H1 (cell line): ENCODE measurements around the gene SEC16A. TPM values are rescaled to one million over a fixed set of nuclear protein-coding genes. Genes with fewer than 3 reads are reported as not detected.

Experiments
- CTCF ChIA-PET: fragments of 300-600 bp; sonication (Branson Sonifier 250); formaldehyde crosslinking; loops from one replicate; lab custom pipeline; 2021; ENCODE audit not compliant: partially characterized antibody; lab: Charles Lee
- POLR2A ChIA-PET: fragments of 300-600 bp; sonication (Branson Sonifier 250); formaldehyde crosslinking; loops from one replicate; lab custom pipeline; 2021; ENCODE audit warnings: inconsistent platforms; ENCODE audit not compliant: partially characterized antibody; lab: Charles Lee
- DNase-seq, 2 experiments: peaks; one replicate each; pipeline versions ENCODE4 v3.0.0 to v3.0.0-alpha.2; 2010 to 2022; ENCODE audit warnings: low spot score in 2 of 2, low read depth in 1 of 2, mixed read lengths in 1 of 2
- FAIRE-seq: peaks from 2 replicates; lab custom pipeline; 2011; peaks lifted over from hg19 to GRCh38; lab: Jason Lieb, UNC
- H2AFZ ChIP-seq: 2 replicates; pipeline ENCODE4 v1.8.1; 2012; ENCODE audit warnings: low read length, inconsistent platforms
- H2AK5ac ChIP-seq: 2 replicates; pipeline ENCODE4 v1.6.1; 2013; ENCODE audit warnings: low read depth, low read length
- H2BK120ac ChIP-seq: replicated peaks from 2 replicates; pipeline ENCODE3; 2013; ENCODE audit warnings: low read depth, low read length, inconsistent platforms
- H2BK12ac ChIP-seq: 2 replicates; pipeline ENCODE4 v1.6.1; 2013; ENCODE audit warnings: low read depth, low read length
- H2BK15ac ChIP-seq: 2 replicates; pipeline ENCODE4 v1.6.1; 2013; ENCODE audit warnings: low read length
- H2BK20ac ChIP-seq: 2 replicates; pipeline ENCODE4 v1.6.1; 2013; ENCODE audit warnings: low read length
- H2BK5ac ChIP-seq: 2 replicates; pipeline ENCODE4 v1.6.1; 2013; ENCODE audit warnings: low read depth, low read length
- H3K14ac ChIP-seq: 2 replicates; pipeline ENCODE4 v1.6.1; 2013; ENCODE audit warnings: inconsistent platforms; ENCODE audit not compliant: insufficient read length
- H3K18ac ChIP-seq: 2 replicates; pipeline ENCODE4 v1.6.1; 2013; ENCODE audit warnings: low read length; ENCODE audit errors: extremely low read depth
- H3K23ac ChIP-seq: 2 replicates; pipeline ENCODE4 v1.6.1; 2013; ENCODE audit warnings: inconsistent platforms; ENCODE audit not compliant: insufficient read length
- H3K23me2 ChIP-seq: 2 replicates; pipeline ENCODE4 v1.6.1; 2013; ENCODE audit warnings: low read depth, low read length
- H3K27ac ChIP-seq: 2 replicates; pipeline ENCODE4 v1.6.1; 2011; ENCODE audit warnings: low read depth, low read length, inconsistent platforms
- H3K27me3 ChIP-seq, 4 experiments: replicated peaks in 1 of 4; 1 replicate in 1 of 4; 2 replicates in 3 of 4; pipeline versions ENCODE4 v1.6.1 to v1.8.1; 2011 to 2013; ENCODE audit warnings: low read length in 3 of 4, mild to moderate bottlenecking in 3 of 4, inconsistent platforms in 2 of 4, mixed read lengths in 2 of 4, moderate library complexity in 1 of 4; ENCODE audit not compliant: control insufficient read depth in 3 of 4, insufficient read depth in 3 of 4; ENCODE audit errors: extremely low read depth in 1 of 4
- H3K36me3 ChIP-seq, 4 experiments: 2 replicates each; pipeline versions ENCODE4 v1.6.1 to v1.8.1; 2011 to 2013; ENCODE audit warnings: mild to moderate bottlenecking in 4 of 4, low read length in 3 of 4, moderate library complexity in 2 of 4, control low read depth in 1 of 4, inconsistent platforms in 1 of 4; ENCODE audit not compliant: insufficient read depth in 4 of 4, control insufficient read depth in 2 of 4
- H3K4ac ChIP-seq: replicated peaks from 2 replicates; pipeline ENCODE3; 2013; ENCODE audit warnings: low read length, low read depth, mixed read lengths, inconsistent platforms; ENCODE audit not compliant: insufficient read length
- H3K4me1 ChIP-seq, 4 experiments: replicated peaks in 1 of 4; 1 replicate in 1 of 4; 2 replicates in 3 of 4; pipeline versions ENCODE4 v1.6.1 to v1.8.1; 2011 to 2013; ENCODE audit warnings: low read length in 3 of 4, inconsistent platforms in 2 of 4, mixed read lengths in 1 of 4; ENCODE audit not compliant: insufficient read depth in 4 of 4, control insufficient read depth in 3 of 4
- H3K4me2 ChIP-seq, 2 experiments: 2 replicates each; pipeline versions ENCODE4 v1.6.1 to v1.8.1; 2011 to 2013; ENCODE audit warnings: low read depth in 2 of 2, low read length in 2 of 2, control low read depth in 1 of 2, inconsistent platforms in 1 of 2, mild to moderate bottlenecking in 1 of 2; ENCODE audit not compliant: insufficient read depth in 1 of 2
- H3K4me3 ChIP-seq, 4 experiments: fragments of 200-600, 300-600 bp in 1 of 4; sonication (generic), shearing (Covaris generic), sonication (Bioruptor Twin) in 1 of 4; 2 replicates each; pipeline versions ENCODE4 v1.5.1 to v1.8.1; 2011 to 2016; ENCODE audit warnings: low read length in 4 of 4, low read depth in 3 of 4, control low read depth in 2 of 4, inconsistent platforms in 2 of 4, mild to moderate bottlenecking in 2 of 4, mixed read lengths in 1 of 4, moderate library complexity in 1 of 4; ENCODE audit not compliant: insufficient read depth in 2 of 4; ENCODE audit errors: extremely low read depth in 1 of 4
- H3K56ac ChIP-seq: replicated peaks from 2 replicates; pipeline ENCODE3; 2013; ENCODE audit warnings: low read depth, mild to moderate bottlenecking, mixed read lengths, low read length, inconsistent platforms; ENCODE audit not compliant: insufficient read length
- H3K79me1 ChIP-seq: 2 replicates; pipeline ENCODE4 v1.6.1; 2013; ENCODE audit warnings: low read depth, low read length, control low read depth
- H3K79me2 ChIP-seq, 2 experiments: 2 replicates each; pipeline versions ENCODE4 v1.6.1 to v1.8.1; 2012 to 2013; ENCODE audit warnings: low read length in 2 of 2, mild to moderate bottlenecking in 2 of 2, inconsistent platforms in 1 of 2; ENCODE audit not compliant: insufficient read depth in 2 of 2, control insufficient read depth in 1 of 2
- H3K9ac ChIP-seq, 4 experiments: replicated peaks in 1 of 4; 1 replicate in 1 of 4; 2 replicates in 3 of 4; pipeline versions ENCODE4 v1.6.1 to v1.8.1; 2011 to 2013; ENCODE audit warnings: low read depth in 3 of 4, low read length in 3 of 4, control low read depth in 2 of 4, mild to moderate bottlenecking in 2 of 4, moderate library complexity in 2 of 4, inconsistent platforms in 1 of 4; ENCODE audit errors: extremely low read depth in 1 of 4
- H3K9me3 ChIP-seq, 2 experiments: 2 replicates each; pipeline versions ENCODE4 v1.6.1 to v1.8.1; 2012 to 2013; ENCODE audit warnings: mild to moderate bottlenecking in 2 of 2, moderate library complexity in 2 of 2, control low read depth in 1 of 2, inconsistent platforms in 1 of 2, low read depth in 1 of 2, low read length in 1 of 2, mixed read lengths in 1 of 2; ENCODE audit not compliant: insufficient read depth in 2 of 2
- H4K20me1 ChIP-seq, 2 experiments: replicated peaks in 1 of 2; 2 replicates each; pipeline versions ENCODE3 to v1.8.1; 2011 to 2013; ENCODE audit warnings: inconsistent platforms in 2 of 2, low read length in 2 of 2, mild to moderate bottlenecking in 1 of 2; ENCODE audit not compliant: insufficient read depth in 2 of 2, control insufficient read depth in 1 of 2
- H4K5ac ChIP-seq: 2 replicates; pipeline ENCODE4 v1.6.1; 2013; ENCODE audit warnings: low read length, low read depth, mixed read lengths, inconsistent platforms; ENCODE audit not compliant: insufficient read length
- H4K8ac ChIP-seq: 2 replicates; pipeline ENCODE4 v1.8.0; 2013; ENCODE audit warnings: mild to moderate bottlenecking, moderate library complexity, low read length, inconsistent platforms; ENCODE audit not compliant: insufficient read depth; ENCODE audit errors: extremely low read depth
- H4K91ac ChIP-seq: replicated peaks from 2 replicates; pipeline ENCODE3; 2013; ENCODE audit warnings: low read length, mixed read lengths, inconsistent platforms; ENCODE audit not compliant: insufficient read length
- BACH1 ChIP-seq: IDR thresholded peaks from 2 replicates; pipeline ENCODE4 v1.6.1; 2012; ENCODE audit warnings: low read length, improper control_type of control experiment
- CTBP2 ChIP-seq: IDR thresholded peaks from 2 replicates; pipeline ENCODE4 v1.7.0; 2011; ENCODE audit warnings: borderline replicate concordance, mild to moderate bottlenecking, moderate library complexity, mixed read lengths, low read length; ENCODE audit not compliant: insufficient read depth, insufficient read length
- FOSL1 ChIP-seq: IDR thresholded peaks from 2 replicates; pipeline ENCODE4 v1.6.1; 2011; ENCODE audit warnings: mild to moderate bottlenecking, low read depth, low read length, moderate library complexity; ENCODE audit not compliant: insufficient read depth
- GTF2F1 ChIP-seq: IDR thresholded peaks from 2 replicates; pipeline ENCODE4 v1.6.1; 2012; ENCODE audit warnings: low read depth, low read length, improper control_type of control experiment, borderline replicate concordance
- HDAC6 ChIP-seq: IDR thresholded peaks from one replicate; pipeline ENCODE4 v1.7.1; 2012; ENCODE audit warnings: low read depth, mild to moderate bottlenecking, inconsistent platforms, low read length, moderate library complexity
- KDM4A ChIP-seq: IDR thresholded peaks from one replicate; pipeline ENCODE4 v1.7.1; 2012; ENCODE audit warnings: low read depth, mild to moderate bottlenecking, moderate library complexity, low read length, inconsistent platforms; ENCODE audit not compliant: severe bottlenecking
- MAFK ChIP-seq: IDR thresholded peaks from 2 replicates; pipeline ENCODE4 v1.6.1; 2012; ENCODE audit warnings: low read depth, mild to moderate bottlenecking, improper control_type of control experiment, low read length
- POLR2AphosphoS5 ChIP-seq: IDR thresholded peaks from 2 replicates; pipeline ENCODE4 v1.6.1; 2011; ENCODE audit warnings: low read depth, low read length
- TAF1 ChIP-seq: IDR thresholded peaks from 2 replicates; pipeline ENCODE4 v1.6.1; 2011; ENCODE audit warnings: mild to moderate bottlenecking, low read depth, low read length
- TAF7 ChIP-seq: optimal IDR thresholded peaks from 2 replicates; pipeline ENCODE3; 2011; ENCODE audit warnings: low read depth, mild to moderate bottlenecking, inconsistent platforms, low read length, moderate library complexity, borderline replicate concordance
- TCF12 ChIP-seq: IDR thresholded peaks from 2 replicates; pipeline ENCODE4 v1.6.1; 2011; ENCODE audit warnings: low read depth, mild to moderate bottlenecking, low read length
- WGBS, 2 experiments: shearing (Covaris generic) in 1 of 2; methylation state at CpG; one replicate each; pipeline versions ENCODE4 v1.1.6 to v1.1.7; 2013 to 2015; ENCODE audit warnings: low lambda C conversion rate in 2 of 2, mixed read lengths in 2 of 2, inconsistent platforms in 1 of 2, low coverage in 1 of 2, missing lambda C conversion rate in 1 of 2; ENCODE audit not compliant: insufficient replicate concordance in 2 of 2, insufficient coverage in 1 of 2, insufficient read length in 1 of 2; ENCODE audit errors: extremely low coverage in 1 of 2, missing lambda C conversion rate in 1 of 2; 5-methylcytosine and 5-hydroxymethylcytosine counted together
- polyA plus RNA-seq, 7 experiments: library from polyadenylated mRNA; depleted of rRNA in 3 of 7; stranded (reverse) in 5 of 7; unstranded in 2 of 7; fragments of >200 nt in 5 of 7; fragments of 200-250 nt in 2 of 7; gene quantifications; 1 replicate in 5 of 7; 2 replicates in 1 of 7; 4 replicates in 1 of 7; pipeline versions ENCODE4 v1.2.1 to v1.2.3, GENCODE V29; 2011 to 2013; ENCODE audit warnings: missing spikeins in 2 of 7, mixed read lengths in 2 of 7
- total RNA-seq: library from RNA; stranded (reverse); fragmentation: NEBNext Ultra II Directional; extraction: Animal tissue kit (Norgen Biotek cat#: 25700); gene quantifications from 2 replicates; pipeline ENCODE4 v1.2.1, GENCODE V29; 2021
- TF ChIP-seq, protein P1 (sequence below): IDR thresholded peaks from 2 replicates; pipeline ENCODE4 v1.6.1; 2012; ENCODE audit warnings: inconsistent platforms
- TF ChIP-seq, protein P2 (sequence below): IDR thresholded peaks from 2 replicates; pipeline ENCODE4 v1.6.1; 2012; ENCODE audit warnings: inconsistent platforms

The SEC16A gene
- total and polyA plus RNA-seq, 2 of the 8 experiments (the other 6 are each of a cell fraction or from before 2014, with no cell fraction given) = 21.6 to 49.0 TPM

GRCh38 chr9:136526625-136527066, 43.8 kb upstream of the SEC16A start:
- no peak overlapping the region for H4K91ac ChIP-seq
- no peak overlapping the region for H3K4me3 ChIP-seq
- no peak for DNase-seq

More at GRCh38 chr9:136526625-136527066, 43.8 kb upstream of the SEC16A start:
- Histone ChIP-seq H4K20me1 (peaks cover 8 to 24% of the 10 kb centered on the region in 2 experiments), H3K23me2 (no peaks in the 10 kb centered on the region), H3K23ac (no peak overlapping the region), H3K4ac (no peak overlapping the region), H3K14ac (no peak overlapping the region), H3K4me1 (peaks cover 0 to 24% (median 13%) of the 10 kb centered on the region in 4 experiments; a peak in 5 of 7 replicates), H3K18ac (no peak overlapping the region; the same call in 1 of the 2 replicates), H3K27ac (no peak overlapping the region), H2BK120ac (no peak overlapping the region), H3K9me3 (peaks cover 0 to 6% of the 10 kb centered on the region in 2 experiments; a peak in 2 of 4 replicates), H2BK5ac (no peak overlapping the region), H3K36me3 (peaks cover 0 to 15% (median 1%) of the 10 kb centered on the region in 4 experiments; a peak in 2 of 8 replicates), H2AFZ (no peak overlapping the region), H3K4me2 (no peak overlapping the region), H3K79me2 (peaks cover 0 to 62% of the 10 kb centered on the region in 2 experiments; a peak in 3 of 4 replicates), H4K8ac (no peak overlapping the region; the same call in 1 of the 2 replicates), H4K5ac (no peak overlapping the region), H2BK20ac (no peak overlapping the region), H3K9ac (no peak overlapping the region), H3K27me3 (no peaks in the 10 kb centered on the region), H2AK5ac (no peak overlapping the region), H3K79me1 (peaks cover 16% of the 10 kb centered on the region), H3K56ac (no peak overlapping the region), H2BK12ac (no peak overlapping the region), H2BK15ac (no peak overlapping the region)
- ChIA-PET POLR2A (interaction anchor here (1.0 to 1.2 kb wide), 2 partner anchors 15 to 62 kb away, joined by 3 to 4 read pairs; no protein-coding TSS in a partner anchor), CTCF (interaction anchor here (0.5 to 6.9 kb wide), 10 partner anchors 13 to 1074 kb away, joined by 3 to 53 read pairs (median 5); no protein-coding TSS in a partner anchor)
- TF ChIP-seq HDAC6 (no peak), FOSL1 (no peak), MAFK (no peak), GTF2F1 (no peak), TCF12 (no peak), TAF1 (no peak), CTBP2 (no peak), POLR2AphosphoS5 (no peak), TAF7 (no peak), BACH1 (no peak), KDM4A (no peak)
- TF ChIP-seq, protein P1, sequence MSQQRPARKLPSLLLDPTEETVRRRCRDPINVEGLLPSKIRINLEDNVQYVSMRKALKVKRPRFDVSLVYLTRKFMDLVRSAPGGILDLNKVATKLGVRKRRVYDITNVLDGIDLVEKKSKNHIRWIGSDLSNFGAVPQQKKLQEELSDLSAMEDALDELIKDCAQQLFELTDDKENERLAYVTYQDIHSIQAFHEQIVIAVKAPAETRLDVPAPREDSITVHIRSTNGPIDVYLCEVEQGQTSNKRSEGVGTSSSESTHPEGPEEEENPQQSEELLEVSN = no peak
- TF ChIP-seq, protein P2, sequence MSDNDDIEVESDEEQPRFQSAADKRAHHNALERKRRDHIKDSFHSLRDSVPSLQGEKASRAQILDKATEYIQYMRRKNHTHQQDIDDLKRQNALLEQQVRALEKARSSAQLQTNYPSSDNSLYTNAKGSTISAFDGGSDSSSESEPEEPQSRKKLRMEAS = no peak
- no peak for FAIRE-seq
- WGBS, 2 experiments = 90% methylated on average over 21 of the region's 30 CpGs; no CpG with 5 or more reads in 1 of the 2 experiments
